GM12878 (cell line): ENCODE data around the gene COL6A1.

Experiments
- CTCF ChIP-seq, 3 experiments: IDR thresholded peaks in 2 of 3; conservative IDR thresholded peaks in 1 of 3; 2 replicates each; pipeline ENCODE4 v1.5.1; 2011; ENCODE audit warnings: low read depth in 3 of 3, low read length in 3 of 3, mild to moderate bottlenecking in 3 of 3, control low read depth in 2 of 3, moderate library complexity in 2 of 3, inconsistent platforms in 1 of 3, mixed read lengths in 1 of 3; ENCODE audit not compliant: control insufficient read depth in 2 of 3, insufficient read depth in 1 of 3; ENCODE audit errors: extremely low read depth in 1 of 3
- EZH2 ChIP-seq: IDR thresholded peaks from 2 replicates; pipeline ENCODE4 v1.6.1; 2012; ENCODE audit warnings: low read depth, mild to moderate bottlenecking, control low read depth, inconsistent platforms, low read length, borderline replicate concordance; ENCODE audit not compliant: control insufficient read depth
- FOXM1 ChIP-seq: IDR thresholded peaks from 2 replicates; pipeline ENCODE4 v1.6.1; 2012; ENCODE audit warnings: low read depth, mild to moderate bottlenecking, inconsistent platforms, low read length, moderate library complexity
- SP1 ChIP-seq: IDR thresholded peaks from one replicate; pipeline ENCODE4 v1.6.1; 2011; ENCODE audit warnings: low read depth, low read length

GRCh38 chr21:46009951-46010705 is 28.6 kb downstream of the COL6A1 start:
- TF ChIP-seq FOXM1: no peak
- no peak for TF ChIP-seq SP1
- TF ChIP-seq CTCF (IDR thresholded peaks at IDR 0.05 in 2 of 3, conservative IDR thresholded peaks at IDR 0.05 in 1 of 3; ENCODE audit: control insufficient read depth in 2 of 3, extremely low read depth in 1 of 3, insufficient read depth in 1 of 3, low read depth in 3 of 3, low read length in 3 of 3): no peak
- TF ChIP-seq EZH2: no peak
